Stimulated activated CD8-positive, alpha-beta memory T cell treated with anti-CD3 and anti-CD28 coated beads, Interleukin-7, amount 100 ng/mL, for 1 hour (primary cell): ENCODE results near the gene SMIM35.

Experiments used
- DNase-seq, 2 donors: peaks; one replicate each; pipeline ENCODE4 v3.0.0-alpha.2; 2020; ENCODE audit warnings: low read depth in 2 of 2

SMIM35 gene

GRCh38 chr11:118109231-118109630 is 22.5 kb upstream of the SMIM35 start:
- DNase-seq, result no peak

GRCh38 chr11:118108513-118108912 is 21.8 kb upstream of the SMIM35 start:
- DNase-seq, result no peak

- no peak for DNase-seq
Measured at GRCh38 chr11:118106789-118107335, 20.1 kb upstream of the SMIM35 start.

- DNase-seq, result no peak
Measured at GRCh38 chr11:118105657-118106305, 19.0 kb upstream of the SMIM35 start.

GRCh38 chr11:118104491-118104890 is 17.7 kb upstream of the SMIM35 start:
- no peak for DNase-seq

- DNase-seq, result no peak
Measured at GRCh38 chr11:118102721-118103261, 16.0 kb upstream of the SMIM35 start.

- no peak for DNase-seq
Measured at GRCh38 chr11:118100691-118101232, 14.0 kb upstream of the SMIM35 start.

GRCh38 chr11:118099838-118100556 is 13.2 kb upstream of the SMIM35 start:
- no peak for DNase-seq

GRCh38 chr11:118098996-118099837 is 12.5 kb upstream of the SMIM35 start:
- DNase-seq, result no peak

- DNase-seq, result no peak
Measured at GRCh38 chr11:118095967-118096367, 9.2 kb upstream of the SMIM35 start.

- no peak for DNase-seq
Measured at GRCh38 chr11:118095493-118095892, 8.7 kb upstream of the SMIM35 start.

- no peak for DNase-seq
Measured at GRCh38 chr11:118092907-118093571, 6.3 kb upstream of the SMIM35 start.

GRCh38 chr11:118091690-118092089 is 4.9 kb upstream of the SMIM35 start:
- no peak for DNase-seq

GRCh38 chr11:118090545-118091162 is 3.9 kb upstream of the SMIM35 start:
- no peak for DNase-seq

- no peak for DNase-seq
Measured at GRCh38 chr11:118088531-118088930, 1.8 kb upstream of the SMIM35 start.

- DNase-seq, result no peak
Measured at GRCh38 chr11:118087931-118088330, 1.2 kb upstream of the SMIM35 start.

- DNase-seq, result no peak
Measured at GRCh38 chr11:118084656-118085055, 2.1 kb downstream of the SMIM35 start.

GRCh38 chr11:118084247-118084646 is 2.5 kb downstream of the SMIM35 start:
- no peak for DNase-seq

- no peak for DNase-seq
Measured at GRCh38 chr11:118082880-118083552, 3.7 kb downstream of the SMIM35 start.
